ENCODE data around the gene SOX2. TPM values are rescaled to one million over a fixed set of nuclear protein-coding genes. Genes with fewer than 3 reads are reported as not detected.

Gene SOX2
- total RNA-seq, 1 donor from 2014 or later, result 70.4 TPM

GRCh38 chr3:181730316-181730715 lies 18.6 kb downstream of the SOX2 start:
- no peak for DNase-seq (ENCODE audit: extremely low spot score, unreplicated experiment)
- H3K4me1 Mint-ChIP-seq (ENCODE audit: unreplicated experiment), result peaks cover 25% of the 10 kb centered on the region

GRCh38 chr3:181730934-181731333 lies 19.2 kb downstream of the SOX2 start:
- peaks cover 63% of the 10 kb centered on the region for H3K27me3 Mint-ChIP-seq
- H3K36me3 Mint-ChIP-seq, result no peaks in the 10 kb centered on the region
- no peak overlapping the region for H3K4me3 Mint-ChIP-seq
- no peaks in the 10 kb centered on the region for H3K9me3 Mint-ChIP-seq
- H3K4me1 Mint-ChIP-seq (ENCODE audit: unreplicated experiment), result peaks cover 24% of the 10 kb centered on the region
- no peak for DNase-seq (ENCODE audit: extremely low spot score, unreplicated experiment)
- TF ChIP-seq, protein P1, sequence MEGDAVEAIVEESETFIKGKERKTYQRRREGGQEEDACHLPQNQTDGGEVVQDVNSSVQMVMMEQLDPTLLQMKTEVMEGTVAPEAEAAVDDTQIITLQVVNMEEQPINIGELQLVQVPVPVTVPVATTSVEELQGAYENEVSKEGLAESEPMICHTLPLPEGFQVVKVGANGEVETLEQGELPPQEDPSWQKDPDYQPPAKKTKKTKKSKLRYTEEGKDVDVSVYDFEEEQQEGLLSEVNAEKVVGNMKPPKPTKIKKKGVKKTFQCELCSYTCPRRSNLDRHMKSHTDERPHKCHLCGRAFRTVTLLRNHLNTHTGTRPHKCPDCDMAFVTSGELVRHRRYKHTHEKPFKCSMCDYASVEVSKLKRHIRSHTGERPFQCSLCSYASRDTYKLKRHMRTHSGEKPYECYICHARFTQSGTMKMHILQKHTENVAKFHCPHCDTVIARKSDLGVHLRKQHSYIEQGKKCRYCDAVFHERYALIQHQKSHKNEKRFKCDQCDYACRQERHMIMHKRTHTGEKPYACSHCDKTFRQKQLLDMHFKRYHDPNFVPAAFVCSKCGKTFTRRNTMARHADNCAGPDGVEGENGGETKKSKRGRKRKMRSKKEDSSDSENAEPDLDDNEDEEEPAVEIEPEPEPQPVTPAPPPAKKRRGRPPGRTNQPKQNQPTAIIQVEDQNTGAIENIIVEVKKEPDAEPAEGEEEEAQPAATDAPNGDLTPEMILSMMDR (conservative IDR thresholded peaks at IDR 0.05), result no peak
- no peak overlapping the region for H3K27ac Mint-ChIP-seq

More at GRCh38 chr3:181730316-181730715, 18.6 kb downstream of the SOX2 start:
- no peaks in the 10 kb centered on the region for H3K36me3 Mint-ChIP-seq
- no peak overlapping the region for H3K27ac Mint-ChIP-seq
- H3K4me3 Mint-ChIP-seq, result no peak overlapping the region
- TF ChIP-seq, protein P1 (conservative IDR thresholded peaks at IDR 0.05), result no peak
- peaks cover 69% of the 10 kb centered on the region for H3K27me3 Mint-ChIP-seq
- H3K9me3 Mint-ChIP-seq, result no peaks in the 10 kb centered on the region

DNA sequence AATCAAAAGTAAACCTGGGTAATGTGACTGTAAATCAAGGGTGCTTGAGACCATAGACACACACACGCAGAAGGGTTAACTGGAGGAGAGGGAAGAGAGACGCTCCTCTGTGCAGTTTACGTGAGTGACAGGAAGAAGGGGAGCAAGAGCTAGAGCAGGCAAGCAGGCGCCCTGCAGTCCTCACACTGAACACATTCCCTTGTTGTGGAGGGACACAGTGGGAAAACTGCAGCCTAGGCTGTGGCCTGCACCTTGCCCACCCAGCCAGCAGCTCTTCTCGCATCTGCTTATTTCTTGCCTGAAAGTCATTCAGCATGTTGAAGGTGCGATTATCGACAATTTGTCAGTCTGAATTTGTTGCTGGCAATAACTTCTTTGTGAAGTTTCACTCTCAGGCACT lies 24.2 kb downstream of the SOX2 start:
- H3K36me3 Mint-ChIP-seq, result no peaks in the 10 kb centered on the region
- H3K27ac Mint-ChIP-seq, result no peak overlapping the region
- H3K9me3 Mint-ChIP-seq, result no peaks in the 10 kb centered on the region
- TF ChIP-seq, protein P1 (conservative IDR thresholded peaks at IDR 0.05), result no peak
- peaks cover 14% of the 10 kb centered on the region for H3K27me3 Mint-ChIP-seq
- peaks cover 11% of the 10 kb centered on the region for H3K4me1 Mint-ChIP-seq (ENCODE audit: unreplicated experiment)
- DNase-seq (ENCODE audit: extremely low spot score, unreplicated experiment), result no peak
- H3K4me3 Mint-ChIP-seq, result no peak overlapping the region

DNA sequence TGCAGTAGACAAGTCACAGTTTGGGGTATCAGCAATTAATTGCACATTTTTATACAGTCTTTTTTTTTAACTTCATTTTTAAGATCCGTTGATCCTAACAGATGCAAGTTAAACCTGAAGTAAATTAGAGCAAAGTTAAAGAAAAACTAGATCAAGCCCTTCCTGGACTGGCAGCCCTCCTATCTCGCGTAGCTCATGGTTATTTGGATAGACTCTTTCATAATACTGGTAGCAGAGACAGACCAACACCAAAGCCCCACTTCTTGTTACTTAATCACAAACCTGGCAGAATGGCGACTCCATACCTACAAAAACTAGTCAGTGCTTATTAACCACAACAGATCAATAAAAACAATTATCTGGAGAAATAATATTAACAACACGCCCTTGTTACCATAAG lies 26.8 kb downstream of the SOX2 start:
- DNase-seq (ENCODE audit: extremely low spot score, unreplicated experiment), result no peak
- TF ChIP-seq, protein P1 (conservative IDR thresholded peaks at IDR 0.05), result no peak

DNA sequence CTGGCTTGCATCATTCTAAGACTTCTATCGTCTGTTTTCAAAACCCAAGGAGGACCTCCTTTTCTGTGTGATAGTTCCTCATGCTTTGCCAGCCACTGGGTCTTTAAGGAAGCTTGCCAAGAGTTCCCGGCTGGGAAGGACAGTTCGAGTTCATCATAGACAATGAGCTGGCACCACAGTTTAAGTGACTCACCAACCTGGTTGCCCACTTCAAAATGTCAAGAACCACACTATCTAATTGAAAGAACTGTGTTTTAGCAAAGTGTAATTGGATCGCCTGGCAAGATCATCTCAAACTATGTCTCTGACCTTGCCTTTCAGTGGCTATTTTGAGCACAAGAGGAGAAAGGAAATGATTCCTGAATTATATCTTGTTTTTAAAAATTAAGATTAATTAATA lies 27.9 kb downstream of the SOX2 start:
- Mint-ChIP-seq H3K4me3 (no peak overlapping the region), H3K36me3 (no peaks in the 10 kb centered on the region), H3K27ac (no peak overlapping the region), H3K9me3 (no peaks in the 10 kb centered on the region), H3K27me3 (peaks cover under 1% of the 10 kb centered on the region), H3K4me1 (ENCODE audit: unreplicated experiment) (peaks cover 11% of the 10 kb centered on the region)
- DNase-seq (ENCODE audit: extremely low spot score, unreplicated experiment), result no peak
- TF ChIP-seq, protein P1 (conservative IDR thresholded peaks at IDR 0.05), result no peak

More for the DNA sequence above, 26.8 kb downstream of the SOX2 start:
- Mint-ChIP-seq H3K27me3 (peaks cover 5% of the 10 kb centered on the region), H3K4me3 (no peak overlapping the region), H3K27ac (no peak overlapping the region), H3K36me3 (no peaks in the 10 kb centered on the region), H3K9me3 (no peaks in the 10 kb centered on the region), H3K4me1 (ENCODE audit: unreplicated experiment) (peaks cover 11% of the 10 kb centered on the region)

GRCh38 chr3:181741417-181741816 lies 29.7 kb downstream of the SOX2 start:
- no peaks in the 10 kb centered on the region for H3K36me3 Mint-ChIP-seq
- H3K27ac Mint-ChIP-seq, result no peak overlapping the region
- TF ChIP-seq, protein P1 (conservative IDR thresholded peaks at IDR 0.05), result no peak
- no peaks in the 10 kb centered on the region for H3K9me3 Mint-ChIP-seq
- no peaks in the 10 kb centered on the region for H3K27me3 Mint-ChIP-seq
- H3K4me3 Mint-ChIP-seq, result no peak overlapping the region
- no peak for DNase-seq (ENCODE audit: extremely low spot score, unreplicated experiment)
- peaks cover 3% of the 10 kb centered on the region for H3K4me1 Mint-ChIP-seq (ENCODE audit: unreplicated experiment)
